HL-60 (cell line): ENCODE measurements around the gene TSHZ2.
A peak's percentile ranks its signal among the peaks of the same experiment; 100 is the strongest.

ENCODE experiments used
- CTCF ChIP-seq: IDR thresholded peaks from one replicate; pipeline ENCODE4 v1.5.1; 2011; ENCODE audit warnings: low read length, control low read depth, inconsistent platforms; ENCODE audit not compliant: insufficient read depth
- GABPA ChIP-seq: IDR thresholded peaks from 2 replicates; pipeline ENCODE4 v1.6.1; 2012; ENCODE audit warnings: low read depth
- POLR2AphosphoS5 ChIP-seq: IDR thresholded peaks from 2 replicates; pipeline ENCODE4 v1.6.1; 2012; ENCODE audit warnings: low read depth
- REST ChIP-seq: IDR thresholded peaks from 2 replicates; pipeline ENCODE4 v1.6.1; 2012; ENCODE audit warnings: low read depth; ENCODE audit not compliant: insufficient replicate concordance
- SPI1 ChIP-seq: IDR thresholded peaks from 2 replicates; pipeline ENCODE4 v1.6.1; 2012; ENCODE audit warnings: low read depth, mild to moderate bottlenecking, borderline replicate concordance

- TF ChIP-seq CTCF, result no peak
- no peak for TF ChIP-seq GABPA
- TF ChIP-seq POLR2AphosphoS5, result peak; percentile 75
- TF ChIP-seq REST, result no peak
- peak; percentile 53; the same call in 1 of the 2 replicates for TF ChIP-seq SPI1
Measured at GRCh38 chr20:53085720-53086119, 113.6 kb downstream of the TSHZ2 start.
